GM21528 (cell line): ENCODE data around the gene NUAK1.

Source experiments
- ATAC-seq: cut with Tn5 transposase; IDR thresholded peaks from one replicate; pipeline ENCODE4 v1.9.1; 2021; ENCODE audit warnings: mild to moderate bottlenecking, moderate library complexity; ENCODE audit not compliant: unreplicated experiment, low FRiP score

The NUAK1 gene

DNA sequence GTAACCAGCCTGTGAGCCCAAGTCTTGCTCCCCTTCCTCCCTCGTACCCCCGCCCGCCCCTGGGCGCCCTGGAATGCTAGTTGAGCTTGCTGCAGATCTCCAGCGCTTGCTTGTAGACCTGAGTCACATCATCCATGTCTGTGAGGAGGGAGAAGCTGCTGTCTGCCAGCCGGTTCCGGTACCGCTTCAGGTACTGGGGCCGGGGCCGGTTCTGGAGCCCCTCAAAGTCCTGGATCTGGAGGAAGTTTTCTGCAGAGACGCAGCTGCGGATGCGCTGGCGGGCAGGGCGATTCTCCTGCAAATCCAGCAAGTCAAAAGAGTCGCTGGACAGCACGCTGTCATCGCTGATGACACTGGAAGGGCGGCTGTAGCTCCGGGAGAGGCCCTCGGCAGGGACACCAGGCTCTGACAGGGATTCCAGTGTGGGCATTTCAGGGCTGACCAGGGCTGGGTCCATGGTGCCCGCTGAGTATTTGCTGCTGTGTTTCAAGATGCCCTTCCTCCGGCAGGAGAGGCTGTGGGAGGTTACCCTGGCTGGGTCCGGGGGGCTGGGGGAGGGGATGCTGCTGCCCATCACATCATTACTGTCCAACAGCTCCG is 71.9 kb downstream of the NUAK1 start:
- ATAC-seq, result no peak

DNA sequence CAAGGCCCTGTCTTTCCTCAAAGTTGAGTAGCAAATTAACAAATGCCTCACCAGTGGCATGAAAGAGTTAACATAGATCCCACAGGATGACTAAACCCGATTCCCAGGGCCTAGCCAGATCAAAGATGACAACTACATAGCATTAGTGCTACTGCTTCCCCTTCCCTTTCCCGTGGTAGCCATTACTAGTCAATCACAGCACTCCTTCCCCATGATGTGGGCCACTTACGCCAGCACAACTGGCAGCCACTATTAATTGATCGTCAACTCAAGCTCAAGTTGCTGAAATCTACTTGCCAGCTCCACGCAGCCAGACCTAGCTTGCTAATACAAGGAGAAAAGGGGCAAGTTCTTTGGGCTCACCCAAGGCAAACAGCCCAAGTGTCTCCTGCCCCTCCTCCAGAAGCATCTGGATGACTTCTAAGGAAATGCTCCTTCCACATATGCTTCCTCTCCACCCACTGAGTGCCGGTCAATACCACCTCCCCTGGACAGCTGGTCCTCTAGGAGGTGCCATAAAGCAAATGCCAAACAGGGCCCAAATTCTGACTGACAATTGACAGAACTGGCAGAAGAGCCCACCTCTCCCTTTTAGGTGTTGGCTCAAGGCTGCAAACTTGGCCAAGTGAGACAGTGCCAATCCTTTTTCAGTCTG is 72.6 kb downstream of the NUAK1 start:
- no peak for ATAC-seq

DNA sequence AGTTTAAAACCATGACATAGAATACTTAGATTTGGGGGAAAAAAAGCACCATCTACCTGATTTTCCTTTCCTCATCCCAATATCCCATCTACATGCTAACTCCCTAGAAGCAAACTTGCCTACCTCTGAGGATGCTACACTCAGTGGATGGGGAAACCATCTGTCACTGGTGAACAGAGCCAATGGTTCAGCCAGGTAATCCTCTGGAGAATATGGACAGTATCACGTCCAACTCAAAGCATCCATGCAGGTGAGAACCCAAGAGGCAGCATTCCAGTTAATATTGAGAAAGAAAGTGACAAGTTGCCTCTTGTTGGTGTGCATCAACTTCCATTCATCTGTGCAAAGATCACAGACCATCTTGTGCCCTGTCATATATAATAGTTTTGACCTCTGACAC is 73.2 kb downstream of the NUAK1 start:
- no peak for ATAC-seq

DNA sequence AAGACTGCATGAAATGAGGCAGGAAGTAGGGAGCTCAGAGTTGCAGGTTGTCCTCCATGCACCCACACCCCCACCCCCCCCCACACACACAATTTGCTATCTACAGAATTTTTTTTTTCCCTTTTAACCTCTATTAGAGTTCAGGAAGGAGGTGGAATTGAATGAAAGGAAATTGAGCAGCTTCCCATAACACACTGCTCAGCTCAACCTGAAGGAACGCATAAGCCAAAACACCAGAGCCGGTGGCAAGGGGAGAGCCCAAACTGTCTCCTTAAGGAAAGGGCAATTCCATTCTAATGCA is 74.1 kb downstream of the NUAK1 start:
- ATAC-seq, result no peak

DNA sequence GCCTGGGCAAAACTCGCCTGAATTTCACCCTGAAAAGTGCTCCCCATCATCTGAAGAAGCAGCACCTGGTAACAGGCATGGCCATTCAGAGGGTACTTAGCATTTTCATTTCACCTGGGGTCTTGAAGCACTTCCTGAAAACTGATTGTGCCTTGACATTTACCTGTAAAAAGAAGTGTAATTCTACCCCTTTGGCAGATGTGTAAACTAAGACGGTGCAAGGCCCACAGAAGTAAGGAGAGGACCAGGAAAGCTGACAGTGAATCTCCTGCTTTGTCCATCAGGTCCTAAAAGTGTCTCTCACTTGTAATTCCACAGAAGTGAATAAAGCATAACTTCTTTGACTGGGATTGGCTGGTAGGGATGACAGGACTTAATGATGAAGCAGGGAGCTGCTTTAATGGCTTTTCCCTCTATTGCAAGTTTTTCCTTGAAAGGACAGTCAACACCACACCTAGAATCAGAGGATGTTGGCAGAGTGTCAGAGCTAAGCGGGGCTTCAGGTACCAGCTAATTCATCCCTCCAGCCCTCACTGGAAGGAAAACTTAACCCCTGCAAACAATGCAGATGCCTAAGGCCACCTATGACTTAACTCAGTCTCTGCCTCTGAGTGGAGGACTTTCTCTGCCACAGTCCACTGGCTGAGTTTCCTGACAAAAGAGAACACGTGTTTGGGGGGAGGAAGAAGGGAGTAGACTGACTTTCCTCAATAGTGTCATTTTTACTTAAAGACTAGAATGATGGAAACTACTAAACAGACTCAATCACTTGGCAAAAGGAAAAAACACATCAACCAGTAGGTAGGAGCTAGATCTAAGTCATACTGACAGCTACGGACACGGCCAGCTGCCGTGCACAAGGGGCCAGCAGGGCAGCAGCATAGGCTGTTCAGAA is 74.7 kb downstream of the NUAK1 start:
- no peak for ATAC-seq

DNA sequence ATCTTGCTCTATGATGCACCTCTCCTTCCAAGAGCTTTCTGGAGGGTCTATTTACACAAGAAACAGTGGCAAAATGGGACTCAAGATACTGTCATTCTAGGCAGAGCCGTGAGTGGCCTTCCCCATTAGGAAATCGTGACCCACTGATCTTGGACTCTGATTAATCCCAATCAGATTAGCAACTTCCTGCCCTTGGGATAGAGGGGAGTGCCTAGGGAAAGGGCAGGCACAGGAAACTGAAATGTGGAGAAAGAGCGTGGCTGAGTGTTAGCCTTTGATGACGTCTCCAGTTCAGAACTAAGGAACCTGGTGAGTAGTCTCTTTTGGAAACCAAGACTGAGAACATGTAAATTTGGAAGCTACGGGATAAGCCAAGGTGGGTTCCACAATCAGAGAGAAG is 76.1 kb downstream of the NUAK1 start:
- no peak for ATAC-seq

DNA sequence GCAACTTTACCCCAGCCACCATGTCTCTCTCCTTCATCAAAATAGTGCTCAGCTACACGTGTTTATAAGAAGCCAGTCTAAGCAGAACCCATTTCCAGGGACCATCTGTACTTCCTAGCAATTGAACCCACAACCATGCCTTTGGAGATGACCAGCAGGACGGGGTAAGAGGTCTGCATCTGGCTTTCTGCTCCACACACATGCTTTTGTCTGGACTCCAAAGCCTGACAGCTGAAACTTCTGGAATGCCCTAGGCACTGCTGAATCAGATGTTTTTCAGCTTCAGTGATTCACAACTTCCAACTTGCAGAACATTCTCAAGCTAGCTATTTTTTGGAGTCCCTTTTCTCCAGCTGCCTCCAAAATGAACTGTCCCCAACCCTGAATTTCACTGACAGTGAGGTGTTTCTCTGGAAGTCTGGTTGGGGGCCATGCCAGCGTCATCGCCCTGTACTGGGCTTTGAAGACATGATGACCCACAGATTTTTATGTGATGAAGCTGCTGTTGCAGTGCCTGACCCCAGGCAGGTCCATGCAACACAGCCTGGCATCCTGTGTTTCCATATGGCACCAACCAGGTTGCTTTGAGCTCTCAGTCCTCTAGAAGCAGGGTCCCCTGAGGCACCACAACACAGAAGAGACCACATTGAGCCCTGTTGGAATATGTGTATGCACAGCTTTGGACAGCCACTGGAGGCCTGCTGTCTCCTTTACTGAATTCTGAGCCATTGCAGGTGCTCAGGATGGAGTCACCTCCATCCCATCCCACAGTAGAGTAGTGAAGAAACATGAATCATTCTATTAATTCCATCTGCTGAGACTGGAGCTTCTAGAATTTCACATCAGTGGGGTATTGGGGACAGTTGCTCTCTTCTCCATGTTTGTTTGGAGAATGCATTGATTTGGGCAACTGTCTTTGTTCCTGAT is 80.2 kb downstream of the NUAK1 start:
- no peak for ATAC-seq

DNA sequence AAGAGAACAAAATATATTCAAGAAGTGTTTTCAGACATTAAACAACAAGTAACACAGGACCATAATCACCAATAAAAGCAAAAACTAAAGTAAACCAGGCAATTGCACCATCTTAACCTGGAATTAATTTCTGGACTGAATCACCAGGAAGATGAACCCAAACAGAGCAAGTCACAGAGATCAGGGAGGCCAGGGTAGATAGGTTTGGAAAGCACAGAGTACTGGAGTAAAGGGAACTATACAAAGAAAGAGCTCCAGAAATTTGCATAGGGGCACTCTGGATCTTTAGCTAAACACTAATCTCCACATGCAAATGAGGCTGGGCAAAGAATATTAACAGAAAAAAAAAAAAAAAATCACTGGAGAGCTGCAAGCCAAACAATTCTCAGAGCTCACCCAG is 84.7 kb downstream of the NUAK1 start:
- ATAC-seq, result no peak

DNA sequence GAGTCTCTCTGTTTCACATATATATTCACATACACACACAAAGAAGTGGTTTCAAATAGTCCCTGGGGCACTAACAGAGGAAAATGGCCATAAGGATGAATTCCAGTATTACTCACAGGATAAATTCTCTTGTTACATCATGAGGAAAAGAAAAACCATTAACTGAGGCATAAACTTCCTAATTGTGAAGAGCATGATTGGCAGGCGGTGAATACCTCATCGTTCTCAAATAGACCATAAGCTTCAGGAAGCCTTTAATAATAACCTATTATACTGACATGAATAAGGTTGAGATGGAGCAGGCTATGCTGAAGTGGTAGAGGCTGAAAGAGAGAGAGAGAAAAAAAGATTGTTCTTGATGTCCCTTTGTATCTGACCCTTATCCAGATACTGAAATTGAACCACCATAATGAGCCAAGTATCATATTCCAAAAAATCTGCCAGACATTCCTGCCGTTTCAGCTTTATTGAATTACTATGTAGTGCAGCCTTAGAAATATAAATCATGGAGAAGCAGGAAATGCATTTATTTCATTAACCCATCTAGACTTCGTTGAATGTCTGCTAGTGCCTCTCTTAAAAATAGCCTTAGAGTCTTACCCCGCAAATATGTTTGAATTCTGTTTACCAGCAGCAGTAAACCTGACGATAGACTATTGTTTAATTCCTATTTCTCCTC is 86.8 kb downstream of the NUAK1 start:
- no peak for ATAC-seq

DNA sequence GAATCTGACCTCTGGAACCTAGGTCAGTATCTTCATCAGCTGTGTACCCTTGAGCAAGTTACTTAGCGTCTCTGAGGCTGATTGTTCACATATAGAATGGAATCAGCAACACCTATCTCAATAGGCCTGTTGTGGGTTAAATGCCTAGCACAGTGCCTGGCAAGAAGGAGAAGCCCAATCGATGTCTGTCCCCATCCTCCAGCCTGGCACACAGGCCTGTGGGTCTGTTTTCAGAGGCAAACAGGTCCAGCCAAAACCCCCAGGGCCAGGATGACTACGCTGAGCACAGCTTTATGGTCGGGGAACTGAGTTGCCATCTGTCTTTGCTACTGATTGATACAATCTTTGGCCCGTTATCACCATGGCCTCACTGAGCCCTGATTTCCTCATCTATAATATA is 89.2 kb downstream of the NUAK1 start:
- no peak for ATAC-seq

DNA sequence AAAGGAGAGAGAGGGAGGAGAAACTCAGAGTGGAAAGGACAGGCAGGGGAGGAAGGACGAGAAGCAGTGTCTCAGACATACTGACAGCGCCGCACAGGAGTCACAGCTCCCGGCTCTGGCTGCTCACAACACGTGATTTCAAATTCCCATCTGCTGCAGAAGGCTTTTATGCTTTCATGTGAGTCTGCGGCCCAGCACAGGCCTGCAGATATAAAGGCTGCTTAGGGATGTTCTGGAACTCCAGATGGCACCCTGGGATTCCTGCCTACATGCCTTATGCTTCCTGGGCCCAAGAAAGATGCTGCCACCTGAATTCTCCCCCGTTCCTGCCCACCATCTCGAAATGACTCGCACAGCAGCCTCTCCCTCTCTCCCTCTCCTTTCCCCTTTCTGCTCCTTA is 89.6 kb downstream of the NUAK1 start:
- no peak for ATAC-seq

DNA sequence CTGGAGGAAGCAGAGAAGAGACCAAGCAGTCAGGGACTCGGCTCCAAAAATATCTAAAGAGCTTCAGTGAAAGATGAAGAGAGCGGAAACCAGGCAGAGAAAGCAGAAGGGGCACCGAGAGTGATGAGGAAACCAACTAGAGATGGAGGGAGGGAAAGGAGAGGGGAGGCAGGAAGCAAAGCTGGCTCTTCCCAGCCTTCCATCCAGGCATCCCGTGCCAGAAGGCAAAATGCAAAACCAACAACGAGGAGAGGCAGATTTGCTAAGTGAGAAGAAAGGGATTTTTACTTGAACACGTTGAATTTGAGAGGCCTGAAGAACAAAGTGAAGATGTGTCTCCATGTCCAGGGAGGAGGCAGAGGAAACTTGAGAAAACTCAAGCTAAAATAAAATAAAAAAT is 90.1 kb downstream of the NUAK1 start:
- no peak for ATAC-seq

DNA sequence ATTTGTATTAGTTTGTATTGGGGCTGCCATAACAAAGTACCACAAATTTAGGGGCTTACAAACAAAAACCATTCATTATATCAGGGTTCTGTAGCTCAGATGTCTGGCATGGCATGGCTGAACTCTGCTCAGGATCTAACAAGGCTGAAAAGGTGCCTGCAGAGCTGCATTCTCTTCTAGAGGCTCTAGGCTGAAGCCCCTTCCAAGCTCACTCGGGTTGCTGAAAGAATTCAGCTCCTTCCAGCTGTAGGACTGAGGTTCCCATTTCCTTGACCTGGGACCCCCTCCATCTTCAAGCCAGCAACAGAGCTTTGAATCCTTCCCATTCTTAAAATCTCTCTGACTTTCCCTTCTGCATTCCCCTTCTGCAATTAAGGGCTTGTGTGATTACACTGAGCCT is 90.7 kb downstream of the NUAK1 start:
- ATAC-seq, result no peak

DNA sequence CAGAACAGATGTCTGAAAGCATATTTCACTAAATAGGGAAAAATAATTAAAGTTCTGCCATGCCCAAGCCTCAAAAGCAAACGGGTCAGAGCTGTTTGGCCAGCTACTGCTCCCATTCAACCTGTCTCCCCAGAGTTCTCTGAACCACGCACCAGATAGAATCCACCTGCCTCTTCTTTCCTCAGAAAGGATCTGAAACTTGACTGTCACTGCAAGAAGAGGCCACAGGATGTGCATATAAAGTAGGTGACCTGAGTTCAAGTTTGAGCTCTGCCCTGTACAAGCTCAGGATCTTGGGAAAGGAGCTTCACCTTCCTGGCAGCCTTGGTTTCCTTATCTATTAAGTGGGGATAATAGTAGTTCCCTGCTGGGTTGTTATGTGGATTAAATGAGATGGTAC is 91.8 kb downstream of the NUAK1 start:
- no peak for ATAC-seq

DNA sequence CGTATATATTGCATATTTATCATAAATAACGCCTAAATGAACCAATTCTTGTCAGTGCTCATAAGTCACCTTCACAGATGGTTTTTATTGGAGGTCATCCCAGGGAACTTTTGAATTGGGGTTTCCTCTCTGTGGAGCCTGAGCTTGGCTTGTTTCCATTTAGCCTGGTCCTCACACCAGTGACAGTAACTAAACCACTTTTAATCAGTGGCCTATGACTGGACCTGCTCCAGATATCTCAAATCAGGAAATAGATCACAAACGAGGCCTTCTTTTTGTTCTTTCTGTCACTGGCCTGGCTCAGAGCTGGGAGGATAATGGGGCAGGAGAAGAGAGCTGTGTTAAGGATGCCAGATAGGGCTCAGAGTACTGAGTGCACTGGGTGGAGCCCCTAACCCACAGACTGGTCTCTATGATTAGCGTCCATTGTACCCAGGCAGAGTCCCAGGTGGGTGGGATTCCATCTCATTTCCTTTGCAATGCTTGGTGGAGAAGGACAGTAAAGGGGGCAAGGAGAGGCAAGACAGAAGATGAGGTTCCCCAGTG is 92.4 kb downstream of the NUAK1 start:
- no peak for ATAC-seq

DNA sequence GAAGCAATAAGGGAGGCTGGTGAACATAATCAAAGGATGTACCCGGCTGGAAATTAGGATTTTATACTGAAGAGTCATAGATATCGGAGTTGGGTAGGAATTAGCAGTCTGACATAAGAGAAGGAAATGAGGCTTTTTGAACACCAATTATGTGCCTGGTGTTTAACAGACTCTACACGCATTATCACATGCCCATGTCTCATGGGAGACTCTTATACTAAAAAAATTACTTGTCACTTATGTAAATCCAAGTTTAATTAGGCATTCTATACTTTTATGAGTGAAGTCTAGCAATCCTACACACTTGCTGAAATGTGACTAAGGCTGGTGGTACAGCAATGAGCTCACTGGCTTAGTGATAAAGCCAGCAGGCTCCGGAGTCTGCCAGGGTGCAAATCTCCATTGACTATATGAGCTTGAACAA is 93.5 kb downstream of the NUAK1 start:
- no peak for ATAC-seq

DNA sequence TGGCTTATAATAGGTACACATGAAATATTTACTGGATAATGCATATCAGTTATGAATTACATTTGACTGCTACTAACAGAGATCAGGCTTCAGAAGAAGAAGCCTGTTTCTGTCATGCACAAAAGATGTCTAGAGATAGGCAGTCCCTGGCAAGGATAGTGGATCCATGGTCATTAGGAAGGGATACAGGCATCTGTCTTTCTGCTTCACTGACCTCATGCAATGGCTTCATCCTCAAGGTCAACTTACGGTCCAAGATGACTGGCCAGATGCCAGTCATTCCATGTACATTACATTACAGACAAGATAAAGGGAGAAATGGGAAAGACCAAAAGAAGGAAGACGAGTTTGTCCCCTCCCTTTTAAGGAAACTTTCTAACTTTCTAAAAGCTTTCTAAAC is 94.0 kb downstream of the NUAK1 start:
- ATAC-seq, result no peak

DNA sequence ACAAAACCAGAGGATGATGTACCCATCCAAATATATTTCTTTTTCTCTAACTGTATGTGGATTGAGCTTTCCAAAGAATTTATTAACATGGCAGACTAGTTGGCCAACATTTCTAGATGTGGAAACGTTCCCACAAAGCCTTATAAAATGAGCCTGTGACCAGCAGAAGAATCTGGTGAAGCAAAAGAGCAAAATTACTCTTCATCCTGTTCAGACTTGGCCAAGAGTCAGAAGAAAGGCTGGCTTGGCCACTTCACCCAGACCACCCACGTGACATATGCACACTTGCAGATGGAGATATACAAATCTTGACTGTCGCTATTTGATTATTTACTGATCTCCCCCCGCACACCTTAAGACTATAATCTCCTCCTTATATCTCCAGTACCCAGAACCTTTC is 96.7 kb downstream of the NUAK1 start:
- ATAC-seq, result no peak

DNA sequence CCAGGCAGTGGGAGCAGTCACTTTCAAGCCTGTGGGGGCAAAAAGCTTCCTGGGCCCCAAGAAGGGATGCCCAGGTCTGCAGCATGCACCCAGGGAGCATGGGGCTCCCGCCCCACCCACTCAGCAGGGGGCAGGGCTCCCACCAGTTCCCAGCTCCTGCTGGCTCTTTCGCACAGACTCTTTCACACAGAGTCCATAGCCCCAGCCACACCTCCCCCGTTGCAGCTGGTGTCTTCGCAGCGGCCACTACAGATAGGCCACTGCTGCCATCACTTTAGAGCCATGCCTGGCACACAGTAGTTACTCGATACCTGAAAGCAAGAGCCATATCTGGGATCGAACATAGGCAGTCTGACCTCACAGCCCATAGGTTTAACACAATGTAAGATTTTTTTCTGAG is 98.2 kb downstream of the NUAK1 start:
- ATAC-seq, result no peak
